ENCODE results near the gene CSF2RB. TPM values are rescaled to one million over a fixed set of nuclear protein-coding genes. Genes with fewer than 3 reads are reported as not detected.

Gene CSF2RB
- total and polyA plus RNA-seq, 2 donors (not counting 3 experiments of a cell fraction or from before 2014, with no cell fraction given), result 20.6 to 68.2 TPM

DNA sequence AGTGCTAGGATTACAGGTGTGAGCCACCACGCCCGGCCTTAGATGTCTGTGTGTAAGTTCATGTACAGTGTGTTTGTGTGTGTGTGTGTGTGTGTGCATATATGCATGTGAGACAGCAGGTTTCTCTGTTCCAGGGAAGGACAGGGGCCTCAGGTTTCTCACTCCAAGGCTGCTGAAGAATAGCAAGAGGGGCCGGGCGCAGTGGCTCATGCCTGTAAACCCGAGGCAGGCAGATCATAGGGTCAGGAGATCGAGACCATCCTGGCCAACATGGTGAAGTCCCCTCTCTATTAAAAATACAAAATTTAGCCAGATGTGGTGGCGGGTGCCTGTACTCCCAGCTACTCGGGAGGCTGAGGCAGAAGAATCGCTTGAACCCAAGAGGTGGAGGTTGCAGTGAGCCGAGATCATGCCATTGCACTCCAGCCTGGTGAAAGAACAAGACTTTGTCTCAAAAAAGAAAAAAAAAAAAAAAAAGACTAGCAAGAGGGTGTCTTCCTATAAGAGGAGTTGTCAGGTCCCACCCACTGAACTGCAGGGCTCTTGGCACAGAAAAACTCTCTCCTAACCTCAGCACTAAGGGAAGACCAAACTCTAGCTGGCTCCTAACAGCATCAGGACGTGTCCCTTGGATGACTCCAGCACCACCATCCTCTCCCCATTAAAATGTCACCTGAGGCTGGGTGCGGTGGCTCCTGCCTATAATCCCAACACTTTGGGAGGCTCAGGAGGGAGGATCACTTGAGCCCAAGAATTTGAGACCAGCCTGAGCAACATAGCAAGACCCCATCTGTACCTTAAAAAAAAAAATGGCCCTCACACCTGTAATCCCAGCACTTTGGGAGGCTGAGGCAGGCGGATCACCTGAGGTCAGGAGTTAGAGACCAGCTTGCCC is 65.8 kb downstream of the CSF2RB start:
- no TSS peak for BruUV-seq (replicated peaks)
- intact Hi-C loops (cut with micrococcal nuclease), result no loop called here
- H3K4me1 ChIP-seq (ENCODE audit: control insufficient read depth, extremely low read depth, insufficient read depth, low read length), result no peaks in the 10 kb centered on the region
- H2AFZ ChIP-seq (ENCODE audit: low read depth, low read length), result no peak overlapping the region
- H3K9ac ChIP-seq (replicated peaks; ENCODE audit: extremely low read depth, insufficient read depth, low read length), result no peak overlapping the region
- no peak overlapping the region for H3K27ac ChIP-seq (ENCODE audit: insufficient read depth, low read depth, low read length)
- no peaks in the 10 kb centered on the region for H4K20me1 ChIP-seq (replicated peaks; ENCODE audit: control insufficient read depth, extremely low read depth, insufficient read depth, low read length)
- POLR2A ChIA-PET, result interaction anchor here (0.7 kb wide), 1 partner anchor 117 kb away, joined by 3 read pairs; no protein-coding TSS in a partner anchor
- DNase-seq (ENCODE audit: low read depth, low spot score), result no peak
- dilution Hi-C loops (cut with MboI; ENCODE audit: extremely low pct_ligation_motif_present, low sequenced_read_pairs), result no loop called here
- H3K4me2 ChIP-seq (ENCODE audit: insufficient read depth, low read length), result no peak overlapping the region
- H3K79me2 ChIP-seq (ENCODE audit: control insufficient read depth, insufficient read depth, low read length), result no peaks in the 10 kb centered on the region
- FAIRE-seq, result no peak
- no peak for TF ChIP-seq MYC (IDR thresholded peaks at IDR 0.05; ENCODE audit: low read depth, low read length)
- no peak for TF ChIP-seq EZH2 (IDR thresholded peaks at IDR 0.05; ENCODE audit: borderline replicate concordance, low read depth, low read length, severe bottlenecking)
- TF ChIP-seq FOS (IDR thresholded peaks at IDR 0.05; ENCODE audit: borderline replicate concordance, insufficient read depth, low read length), result no peak
- no peak for TF ChIP-seq POLR2A (IDR thresholded peaks at IDR 0.05; ENCODE audit: low read depth, low read length)
- TF ChIP-seq, protein P1, sequence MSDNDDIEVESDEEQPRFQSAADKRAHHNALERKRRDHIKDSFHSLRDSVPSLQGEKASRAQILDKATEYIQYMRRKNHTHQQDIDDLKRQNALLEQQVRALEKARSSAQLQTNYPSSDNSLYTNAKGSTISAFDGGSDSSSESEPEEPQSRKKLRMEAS (IDR thresholded peaks at IDR 0.05; ENCODE audit: insufficient read depth, insufficient read length), result no peak
- TF ChIP-seq GATA2 (IDR thresholded peaks at IDR 0.05; ENCODE audit: insufficient read depth, insufficient read length, low read depth, low read length), result no peak
- TF ChIP-seq, protein P2, sequence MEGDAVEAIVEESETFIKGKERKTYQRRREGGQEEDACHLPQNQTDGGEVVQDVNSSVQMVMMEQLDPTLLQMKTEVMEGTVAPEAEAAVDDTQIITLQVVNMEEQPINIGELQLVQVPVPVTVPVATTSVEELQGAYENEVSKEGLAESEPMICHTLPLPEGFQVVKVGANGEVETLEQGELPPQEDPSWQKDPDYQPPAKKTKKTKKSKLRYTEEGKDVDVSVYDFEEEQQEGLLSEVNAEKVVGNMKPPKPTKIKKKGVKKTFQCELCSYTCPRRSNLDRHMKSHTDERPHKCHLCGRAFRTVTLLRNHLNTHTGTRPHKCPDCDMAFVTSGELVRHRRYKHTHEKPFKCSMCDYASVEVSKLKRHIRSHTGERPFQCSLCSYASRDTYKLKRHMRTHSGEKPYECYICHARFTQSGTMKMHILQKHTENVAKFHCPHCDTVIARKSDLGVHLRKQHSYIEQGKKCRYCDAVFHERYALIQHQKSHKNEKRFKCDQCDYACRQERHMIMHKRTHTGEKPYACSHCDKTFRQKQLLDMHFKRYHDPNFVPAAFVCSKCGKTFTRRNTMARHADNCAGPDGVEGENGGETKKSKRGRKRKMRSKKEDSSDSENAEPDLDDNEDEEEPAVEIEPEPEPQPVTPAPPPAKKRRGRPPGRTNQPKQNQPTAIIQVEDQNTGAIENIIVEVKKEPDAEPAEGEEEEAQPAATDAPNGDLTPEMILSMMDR (IDR thresholded peaks at IDR 0.05; ENCODE audit: extremely low read depth in 1 of 2, insufficient read depth in 1 of 2, low read depth in 1 of 2, low read length in 2 of 2), result no peak
- no peak for TF ChIP-seq JUN (IDR thresholded peaks at IDR 0.05; ENCODE audit: borderline replicate concordance, insufficient read depth, insufficient read length, low read depth)
- no peaks in the 10 kb centered on the region for H3K36me3 ChIP-seq (ENCODE audit: control insufficient read depth in 2 of 2, extremely low read depth in 1 of 2, insufficient read depth in 2 of 2, low read length in 2 of 2)
- no peaks in the 10 kb centered on the region for H3K9me1 ChIP-seq (replicated peaks; ENCODE audit: control insufficient read depth, extremely low read depth, insufficient read depth, low read length)
- peaks cover 0 to 5% of the 10 kb centered on the region in 2 experiments for H3K27me3 ChIP-seq (ENCODE audit: control insufficient read depth in 2 of 2, insufficient read depth in 2 of 2, low read length in 2 of 2)
- H3K9me3 ChIP-seq (replicated peaks; ENCODE audit: control insufficient read depth, insufficient read depth, low read length), result no peaks in the 10 kb centered on the region
- CTCF ChIA-PET, result interaction anchor here (0.7 to 9.1 kb wide), 8 partner anchors 20 to 432 kb away, joined by 3 to 120 read pairs (median 4); partner anchors contain the start of genes NCF4 and TST
- no peak overlapping the region for H3K4me3 ChIP-seq (replicated peaks in 1 of 3; ENCODE audit: insufficient read depth in 1 of 3, low read depth in 1 of 3, low read length in 3 of 3)
